HG03066 (cell line): ENCODE results near the gene NMT1.
"Not testable (repeated sequence)": the region's sequence is repeated elsewhere in the genome, so short reads cannot be mapped to it uniquely, and the experiment has no call there.

Experiments used
- ATAC-seq: cut with Tn5 transposase; IDR thresholded peaks from one replicate; pipeline ENCODE4 v1.9.1; 2021; ENCODE audit warnings: low read depth; ENCODE audit not compliant: unreplicated experiment

Gene NMT1

GRCh38 chr17:45117334-45117733 lies 56.2 kb downstream of the NMT1 start:
- no peak for ATAC-seq

GRCh38 chr17:45117848-45118646 lies 56.9 kb downstream of the NMT1 start:
- ATAC-seq, result no peak

DNA sequence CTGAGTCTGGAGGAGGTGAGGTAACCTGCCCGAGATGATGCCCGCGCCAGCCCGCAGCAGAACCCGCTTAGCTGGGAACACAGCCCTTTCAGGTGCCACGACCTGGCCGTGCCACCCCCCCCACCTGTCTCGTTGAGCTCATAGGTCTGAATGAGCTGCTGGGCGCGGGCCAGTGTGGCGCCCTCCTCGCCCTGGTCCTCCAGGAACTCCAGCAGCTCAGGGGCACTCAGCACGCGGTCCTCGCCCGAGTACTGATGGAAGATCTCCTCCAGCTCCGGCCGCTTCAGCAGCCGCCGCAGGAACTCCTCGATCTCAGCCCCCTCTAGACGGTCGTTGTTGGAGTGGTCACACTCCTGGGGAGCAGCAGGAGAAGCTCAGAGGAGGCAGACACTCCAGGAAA lies 57.6 kb downstream of the NMT1 start:
- ATAC-seq, result no peak

DNA sequence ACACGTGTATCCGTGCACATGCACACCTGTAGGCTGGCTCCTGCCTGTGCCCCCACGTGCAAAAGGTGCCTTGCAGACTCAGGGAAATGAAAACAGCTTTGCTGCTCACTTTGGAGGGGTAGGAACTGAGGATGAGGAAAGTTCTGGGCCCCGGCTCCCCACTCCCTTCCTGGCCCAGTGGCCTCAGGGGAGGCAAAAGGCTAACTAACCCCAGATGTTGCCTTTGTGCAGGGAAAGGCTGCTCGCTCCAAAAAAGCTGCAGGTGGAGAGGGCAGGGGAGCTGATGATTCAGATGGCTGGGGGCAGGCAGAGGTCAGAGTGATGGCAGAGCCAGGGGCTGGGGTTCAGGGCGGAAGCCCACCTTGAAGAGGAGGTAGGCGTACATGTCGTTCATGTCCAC lies 58.8 kb downstream of the NMT1 start:
- no peak for ATAC-seq

DNA sequence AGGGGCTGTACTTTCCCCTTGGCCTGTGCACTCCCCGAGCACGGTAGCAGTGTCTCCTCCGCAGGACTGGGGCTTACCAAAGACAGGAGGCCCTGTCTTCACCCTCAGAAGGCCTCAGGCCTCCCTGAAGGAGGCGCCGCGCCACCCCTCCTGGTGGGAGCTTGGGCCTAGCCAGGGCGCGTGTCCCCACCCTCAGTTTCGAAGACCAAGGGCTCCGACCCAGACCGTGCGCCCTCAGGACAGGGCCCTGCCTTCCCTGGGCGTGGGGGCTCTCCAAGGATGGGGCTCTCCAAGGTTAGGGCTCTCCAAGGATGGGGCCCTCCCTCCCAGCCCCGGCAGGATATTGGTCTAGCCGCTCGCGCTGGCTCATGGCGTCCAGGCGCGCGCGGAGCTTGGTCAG lies 59.4 kb downstream of the NMT1 start:
- ATAC-seq, result no peak

DNA sequence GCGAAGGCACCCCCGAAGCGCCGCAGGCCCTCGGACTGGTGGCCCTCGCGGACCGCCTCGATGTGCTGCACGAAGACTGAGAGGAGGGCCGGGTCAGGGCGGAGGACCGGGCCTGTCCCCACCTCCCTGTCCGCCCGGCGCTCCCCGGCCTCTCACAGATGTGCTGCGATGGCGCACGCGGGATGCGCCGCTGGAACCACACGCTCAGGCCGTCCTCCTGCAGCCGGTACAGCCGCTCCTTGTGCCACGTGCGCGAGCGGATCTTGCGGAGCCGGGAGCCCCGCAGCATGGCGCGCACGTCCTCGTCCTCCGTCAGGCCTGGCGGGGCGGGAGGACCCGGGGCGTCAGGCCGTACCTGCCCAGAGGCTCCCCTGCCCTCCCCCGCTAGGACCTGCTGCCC lies 59.9 kb downstream of the NMT1 start:
- ATAC-seq, result no peak

DNA sequence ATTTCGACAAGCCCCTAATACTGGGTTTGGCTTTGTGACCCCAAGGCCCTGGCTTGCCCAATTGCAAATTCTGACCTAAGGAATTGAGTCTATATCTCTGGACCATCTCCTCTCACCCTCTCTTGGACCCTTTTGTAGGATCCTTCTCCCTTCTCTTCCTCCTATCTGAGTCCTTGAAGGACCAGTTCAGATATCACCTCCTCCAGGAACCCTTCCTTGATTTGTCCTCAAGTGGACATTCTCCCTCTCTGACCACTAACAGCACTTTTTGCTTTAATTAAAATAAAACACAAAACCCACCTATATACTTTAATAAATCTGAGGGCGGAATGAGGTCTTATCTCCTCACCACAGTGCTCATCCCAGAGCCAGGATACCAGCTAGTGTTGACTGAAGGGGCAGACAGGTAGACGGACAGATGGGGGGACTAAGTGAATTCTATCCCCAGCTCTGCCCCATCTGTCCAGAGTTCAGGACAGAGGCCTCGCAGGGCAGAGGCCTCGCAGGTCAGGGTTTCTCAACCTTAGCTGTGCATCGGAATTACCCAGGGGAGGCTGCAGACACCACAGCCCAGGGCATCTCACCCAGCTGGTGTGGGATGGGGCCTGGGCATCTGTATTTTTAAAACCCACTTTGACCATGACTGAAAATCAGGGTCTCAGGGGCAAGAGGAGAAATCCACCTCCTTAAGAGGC lies 62.1 kb downstream of the NMT1 start:
- ATAC-seq, result no peak

DNA sequence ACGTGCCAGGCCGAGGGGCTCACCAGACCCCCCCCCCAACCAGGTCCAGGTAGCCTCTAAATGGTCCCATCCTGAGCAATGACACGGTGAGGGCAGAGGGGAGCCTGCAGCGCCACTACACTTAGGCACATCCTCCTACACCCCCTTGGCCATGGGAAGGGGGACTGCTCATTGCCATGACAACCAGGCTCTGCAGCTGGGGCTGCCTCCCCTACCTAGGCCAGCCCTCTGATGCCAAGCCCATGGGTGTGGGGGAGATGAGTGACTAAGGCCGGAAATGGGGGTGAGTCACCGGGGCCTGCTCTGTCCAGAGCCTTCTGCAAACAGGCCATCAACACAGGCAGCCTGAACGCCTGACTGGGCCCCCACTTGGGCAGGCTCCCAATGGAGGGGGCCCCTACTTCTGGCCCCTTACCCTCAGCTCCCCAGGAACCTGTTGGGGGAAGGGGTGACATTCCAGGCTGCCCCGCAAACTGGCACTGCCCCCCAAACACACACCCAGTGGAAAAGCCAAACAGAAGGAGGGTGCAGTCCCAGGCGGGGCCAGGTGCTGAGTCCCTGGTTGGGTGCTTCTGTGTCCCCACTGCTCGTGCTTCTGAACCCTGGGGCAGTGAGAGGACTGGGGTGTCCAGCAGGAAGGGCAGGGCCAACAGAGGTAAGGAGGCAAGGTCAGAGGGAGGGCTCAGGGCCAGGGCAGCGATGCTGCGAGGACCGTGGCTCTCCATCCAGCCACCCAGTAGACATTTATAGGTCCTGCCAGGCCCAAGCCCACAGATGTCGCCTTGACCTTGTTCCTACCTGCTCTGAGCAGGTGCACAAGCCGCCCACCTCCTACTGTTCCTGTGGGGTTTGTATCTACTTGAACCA lies 63.0 kb downstream of the NMT1 start:
- no peak for ATAC-seq

DNA sequence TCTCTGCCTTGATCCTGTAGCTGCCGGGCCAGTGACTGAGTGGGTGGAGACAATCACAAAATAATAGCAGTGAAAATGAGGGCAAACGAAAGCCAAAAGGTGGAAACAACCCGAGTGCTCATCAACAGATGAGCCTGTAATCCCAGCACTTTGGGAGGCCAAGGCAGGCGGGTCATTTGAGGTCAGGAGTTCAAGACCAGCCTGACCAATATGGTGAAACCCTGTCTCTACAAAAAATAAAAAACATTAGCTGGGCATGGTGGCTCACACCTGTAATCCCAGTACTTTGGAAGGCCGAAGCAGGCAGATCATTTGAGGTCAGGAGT lies 63.6 kb downstream of the NMT1 start:
- ATAC-seq, result not testable (repeated sequence)

GRCh38 chr17:45125509-45125908 lies 64.4 kb downstream of the NMT1 start:
- no peak for ATAC-seq

DNA sequence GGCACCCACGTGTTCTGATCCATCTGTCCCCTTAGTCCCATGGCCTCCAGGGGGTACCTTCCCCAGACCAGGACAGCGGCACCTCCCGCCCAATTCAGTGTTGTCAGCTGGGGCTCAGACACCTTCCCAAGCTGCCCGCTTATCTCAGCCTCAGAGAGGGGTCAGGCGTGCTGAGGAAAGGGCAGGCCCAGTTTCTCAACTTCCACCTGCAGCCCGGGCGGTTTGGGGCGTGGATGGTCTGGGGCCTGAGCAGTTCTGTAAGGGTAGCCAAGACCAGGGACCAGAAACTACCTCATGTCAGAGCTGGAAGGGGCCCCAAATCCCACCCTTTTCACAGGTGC lies 66.1 kb downstream of the NMT1 start:
- ATAC-seq, result no peak

DNA sequence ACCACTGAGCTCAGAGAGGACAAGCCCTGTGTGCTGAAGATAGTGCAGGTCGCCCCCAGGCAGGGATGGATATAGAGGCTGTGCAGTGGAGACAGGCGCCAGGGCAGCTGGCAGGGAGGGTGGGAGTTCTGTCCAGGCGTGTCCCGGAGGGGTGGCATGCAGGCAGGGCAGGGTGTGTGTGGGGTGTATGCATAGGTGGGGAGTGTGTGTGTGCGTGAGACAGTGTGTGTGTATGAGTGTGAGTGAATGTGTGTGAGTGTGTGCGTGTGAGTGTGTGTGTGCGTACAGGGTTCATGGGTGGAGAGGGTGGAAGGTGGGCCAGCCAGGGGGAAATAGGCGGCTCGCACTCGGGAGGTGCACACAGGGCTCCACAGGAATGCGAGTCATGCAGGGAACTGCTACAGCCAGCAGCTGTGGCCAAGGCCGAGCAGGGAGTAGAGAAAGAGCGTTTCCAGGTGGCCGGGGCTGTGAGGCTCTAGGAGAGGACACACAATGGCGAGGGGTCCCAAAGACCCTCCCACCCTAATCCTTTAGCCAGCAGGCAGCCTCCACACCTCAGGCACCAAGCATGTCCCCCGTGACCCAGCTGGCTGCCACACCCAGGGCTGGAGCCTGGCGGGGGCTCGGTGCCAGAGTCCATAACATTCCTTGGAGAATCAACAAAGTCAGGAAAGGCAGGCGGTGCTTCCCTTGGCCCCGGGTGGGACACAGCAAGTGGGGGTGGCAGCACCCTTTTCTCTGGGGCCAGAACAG lies 66.6 kb downstream of the NMT1 start:
- no peak for ATAC-seq

GRCh38 chr17:45128331-45128730 lies 67.2 kb downstream of the NMT1 start:
- no peak for ATAC-seq

DNA sequence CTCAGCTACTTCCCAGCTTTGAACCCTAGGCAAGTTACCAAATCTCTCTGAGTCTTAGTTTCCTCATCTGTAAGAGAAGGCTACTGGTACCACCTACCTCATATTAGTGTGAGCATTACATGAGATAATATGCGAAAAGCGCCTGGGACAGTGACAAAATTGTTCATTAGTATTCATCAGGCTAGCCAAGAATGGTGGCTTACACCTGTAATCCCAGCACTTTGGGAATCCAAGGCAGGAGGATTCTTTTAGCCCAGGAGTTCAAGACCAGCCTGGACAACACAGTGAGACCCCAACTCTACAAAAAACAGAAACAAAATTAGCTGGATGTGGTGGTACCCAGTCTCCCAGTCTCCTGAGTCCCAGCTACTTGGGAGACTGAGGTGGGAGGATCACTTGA lies 67.9 kb downstream of the NMT1 start:
- ATAC-seq, result no peak

DNA sequence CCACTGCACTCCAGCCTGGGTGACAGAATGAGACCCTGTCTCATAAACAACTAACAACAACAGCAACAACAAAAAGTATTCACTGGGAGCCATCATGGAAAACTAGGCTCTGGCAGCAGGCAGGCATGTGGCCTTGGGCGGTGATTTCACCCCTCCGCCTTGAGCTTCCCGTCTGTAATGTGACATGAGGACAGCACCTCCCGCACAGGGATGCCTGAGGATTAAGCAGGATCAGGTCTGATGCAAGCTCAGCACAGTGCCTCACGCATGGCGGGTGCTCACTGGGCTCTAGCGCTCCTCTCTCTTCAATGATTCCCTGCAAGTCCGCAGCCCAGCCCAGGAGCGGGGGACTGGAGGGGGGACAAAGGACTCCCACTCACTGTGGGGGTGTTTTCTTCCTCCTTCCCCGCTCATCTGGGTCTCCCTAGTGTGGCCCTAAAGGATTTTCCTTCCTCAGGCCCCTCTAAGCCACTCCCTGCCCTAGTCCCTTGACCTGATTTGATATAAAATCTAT lies 68.4 kb downstream of the NMT1 start:
- no peak for ATAC-seq

DNA sequence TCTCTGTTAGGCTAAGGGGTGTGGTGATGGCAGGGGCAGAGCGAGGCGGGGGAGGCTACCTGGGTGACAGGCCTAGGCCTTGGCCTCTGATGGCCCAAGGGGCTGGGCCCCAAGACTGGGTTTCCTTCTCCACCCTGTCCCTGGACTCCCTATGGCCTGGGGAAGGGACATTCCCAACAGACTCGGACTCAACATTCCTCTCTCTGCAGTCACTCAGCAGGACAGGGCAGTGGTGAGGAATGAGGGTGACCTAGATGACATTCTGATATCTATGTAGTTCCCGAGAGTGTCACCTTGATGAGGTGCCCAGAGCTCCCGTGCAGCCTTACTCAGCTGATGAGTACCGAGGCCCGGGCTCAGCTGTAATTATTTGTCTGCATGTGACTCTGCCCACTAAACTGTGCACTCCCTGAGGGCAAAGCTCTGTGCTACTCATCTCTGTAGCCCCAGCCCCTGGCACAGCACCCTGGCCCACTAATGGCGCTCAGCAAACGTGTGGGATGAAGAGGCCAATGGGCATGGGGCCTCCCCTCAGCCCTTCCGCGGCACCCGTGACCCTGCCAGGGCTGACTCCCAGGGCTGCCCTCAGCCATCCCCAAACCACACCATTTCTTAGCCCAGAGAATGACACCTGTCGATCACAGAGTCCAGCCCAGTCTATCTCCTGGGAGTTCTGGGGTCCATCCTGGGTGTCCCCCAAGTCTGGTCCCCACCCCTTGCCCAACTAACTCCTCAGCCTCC lies 69.0 kb downstream of the NMT1 start:
- no peak for ATAC-seq

GRCh38 chr17:45130681-45131615 lies 69.8 kb downstream of the NMT1 start:
- ATAC-seq, result no peak

GRCh38 chr17:45131616-45132319 lies 70.7 kb downstream of the NMT1 start:
- no peak for ATAC-seq

GRCh38 chr17:45132320-45132571 lies 71.1 kb downstream of the NMT1 start, which contains the start of gene PLCD3:
PLCD3 (minus strand) TSS chr17:45132515; CDS start chr17:45132410, 105 bp downstream.
- ATAC-seq, result no peak
